Fibroblast of skin of abdomen (primary cell): ENCODE measurements around the gene PTGDR.

ENCODE experiments used
- DNase-seq: peaks from one replicate; pipeline ENCODE4 v3.0.0-alpha.2; 2013

The PTGDR gene

DNA sequence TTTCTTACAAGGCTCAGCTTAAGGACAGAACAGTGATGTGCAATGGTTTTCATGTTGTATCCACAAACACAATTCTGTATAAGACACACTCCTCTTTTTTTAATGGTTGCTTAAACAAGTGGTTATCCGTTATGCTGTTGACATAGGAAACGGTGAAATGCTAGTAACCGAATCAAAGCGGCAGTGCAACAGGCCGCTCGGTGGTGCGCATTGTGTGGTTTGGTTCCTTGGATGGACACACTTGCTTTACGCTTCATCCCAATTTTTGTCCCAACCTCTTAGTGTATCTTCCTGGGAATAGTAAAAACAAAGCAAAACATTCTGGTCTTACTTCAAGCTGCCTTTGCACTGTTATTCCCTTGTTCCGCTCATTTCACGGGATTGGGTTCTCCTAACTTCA, 46.0 kb downstream of the PTGDR start:
- no peak for DNase-seq

GRCh38 chr14:52313903-52314594, 46.6 kb downstream of the PTGDR start, which contains the start of gene PTGER2:
Gene PTGER2, plus strand, starts transcription at chr14:52314312. Its CDS starts 237 bp downstream, at chr14:52314549.
- peak; percentile 85 for DNase-seq

- DNase-seq: peak; percentile 10
Measured at GRCh38 chr14:52314595-52315354, 47.3 kb downstream of the PTGDR start.

GRCh38 chr14:52315355-52315718, 47.8 kb downstream of the PTGDR start:
- DNase-seq: no peak

GRCh38 chr14:52318062-52318461, 50.6 kb downstream of the PTGDR start:
- DNase-seq: no peak

- DNase-seq: no peak
Measured at GRCh38 chr14:52318826-52319645, 51.5 kb downstream of the PTGDR start.

DNA sequence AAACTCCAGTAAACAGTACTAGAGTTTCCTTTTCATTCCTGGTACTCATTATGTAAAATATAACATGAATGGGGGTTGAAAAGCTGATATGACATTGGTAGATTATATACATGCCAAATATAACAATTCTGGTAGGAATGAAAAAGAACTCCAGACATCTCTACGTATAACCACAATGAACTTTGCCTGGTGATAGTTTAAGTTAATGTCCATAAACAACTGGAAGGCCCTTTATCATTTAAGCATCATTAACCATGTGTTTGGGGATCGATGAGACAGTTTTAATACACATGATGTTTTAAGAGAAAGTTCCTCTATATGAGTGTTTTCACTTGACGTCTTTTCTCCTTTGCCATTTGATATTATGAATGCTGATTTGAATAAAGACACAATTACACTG, 52.4 kb downstream of the PTGDR start:
- DNase-seq: no peak

DNA sequence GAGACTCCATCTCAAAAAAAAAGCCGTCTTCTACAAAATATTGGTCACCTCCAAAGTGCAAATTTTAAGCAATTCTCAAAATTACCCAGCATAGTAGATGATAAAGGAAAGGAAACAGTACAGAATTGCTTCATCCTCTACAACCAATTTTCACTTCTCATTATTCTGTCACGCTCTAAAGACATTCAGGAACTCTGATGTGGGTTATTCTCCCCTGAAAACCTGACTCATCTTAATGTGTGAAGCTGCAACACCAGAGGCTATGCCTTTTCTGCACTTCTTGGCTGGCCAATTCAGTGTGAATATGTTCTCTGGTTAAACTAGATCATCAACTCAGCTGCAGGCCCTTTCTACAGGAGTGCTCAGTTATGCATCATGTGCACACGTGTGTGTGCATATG, 57.6 kb downstream of the PTGDR start:
- DNase-seq: peak; percentile 61

- DNase-seq: no peak
Measured at GRCh38 chr14:52325630-52326029, 58.1 kb downstream of the PTGDR start.
